ENCODE results near the gene KLHDC2.
"Not testable (repeated sequence)": the region's sequence is repeated elsewhere in the genome, so short reads cannot be mapped to it uniquely, and the experiment has no call there.

DNA sequence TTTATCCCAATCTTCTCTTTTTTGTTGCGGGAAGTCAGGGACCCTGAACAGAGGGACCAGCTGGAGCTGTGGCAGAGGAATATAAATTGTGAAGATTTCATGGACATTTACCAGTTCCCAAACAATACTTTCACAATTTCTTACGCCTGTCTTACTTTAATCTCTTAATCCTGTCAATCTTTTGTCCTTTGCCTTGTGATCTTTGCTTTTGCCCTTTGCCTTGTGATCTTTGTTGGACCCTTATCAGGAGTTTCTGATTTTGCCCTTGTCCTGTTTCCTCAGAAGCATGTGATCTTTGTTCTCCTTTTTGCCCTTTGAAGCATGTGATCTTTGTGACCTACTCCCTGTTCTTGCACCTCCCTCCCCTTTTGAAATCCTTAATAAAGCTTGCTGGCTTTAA, 48.2 kb downstream of the KLHDC2 start:
- TF ChIP-seq, protein P1, sequence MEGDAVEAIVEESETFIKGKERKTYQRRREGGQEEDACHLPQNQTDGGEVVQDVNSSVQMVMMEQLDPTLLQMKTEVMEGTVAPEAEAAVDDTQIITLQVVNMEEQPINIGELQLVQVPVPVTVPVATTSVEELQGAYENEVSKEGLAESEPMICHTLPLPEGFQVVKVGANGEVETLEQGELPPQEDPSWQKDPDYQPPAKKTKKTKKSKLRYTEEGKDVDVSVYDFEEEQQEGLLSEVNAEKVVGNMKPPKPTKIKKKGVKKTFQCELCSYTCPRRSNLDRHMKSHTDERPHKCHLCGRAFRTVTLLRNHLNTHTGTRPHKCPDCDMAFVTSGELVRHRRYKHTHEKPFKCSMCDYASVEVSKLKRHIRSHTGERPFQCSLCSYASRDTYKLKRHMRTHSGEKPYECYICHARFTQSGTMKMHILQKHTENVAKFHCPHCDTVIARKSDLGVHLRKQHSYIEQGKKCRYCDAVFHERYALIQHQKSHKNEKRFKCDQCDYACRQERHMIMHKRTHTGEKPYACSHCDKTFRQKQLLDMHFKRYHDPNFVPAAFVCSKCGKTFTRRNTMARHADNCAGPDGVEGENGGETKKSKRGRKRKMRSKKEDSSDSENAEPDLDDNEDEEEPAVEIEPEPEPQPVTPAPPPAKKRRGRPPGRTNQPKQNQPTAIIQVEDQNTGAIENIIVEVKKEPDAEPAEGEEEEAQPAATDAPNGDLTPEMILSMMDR (conservative IDR thresholded peaks at IDR 0.05; ENCODE audit: low read length) = not testable (repeated sequence)
- TF ChIP-seq EZH2phosphoT487 (IDR thresholded peaks at IDR 0.05; ENCODE audit: borderline replicate concordance, low read depth, low read length) = not testable (repeated sequence)

All from OCI-LY7 (cell line).